Hepatocyte (in vitro differentiated cells): ENCODE data around the gene LHPP. TPM values are rescaled to one million over a fixed set of nuclear protein-coding genes. Genes with fewer than 3 reads are reported as not detected.

ENCODE experiments used
- DNase-seq: peaks from one replicate; pipeline ENCODE4 v3.0.0-alpha.2; 2016; ENCODE audit warnings: low spot score
- H2AFZ ChIP-seq: fragments of 200-600 bp; sonication (generic); 2 replicates; pipeline ENCODE4 v1.6.0; 2016; ENCODE audit warnings: antibody characterized with exemption, mild to moderate bottlenecking
- H3K27ac ChIP-seq: fragments of 200-600 bp; sonication (generic); 2 replicates; pipeline ENCODE4 v1.5.1; 2016; ENCODE audit warnings: mild to moderate bottlenecking
- H3K27me3 ChIP-seq: fragments of 200-600 bp; sonication (generic); 2 replicates; pipeline ENCODE4 v1.6.1; 2016
- H3K36me3 ChIP-seq: fragments of 200-600 bp; sonication (generic); replicated peaks from 2 replicates; pipeline ENCODE4 v1.5.1; 2016; ENCODE audit warnings: low read depth; ENCODE audit not compliant: insufficient read depth
- H3K4me1 ChIP-seq: fragments of 200-600 bp; sonication (generic); 2 replicates; pipeline ENCODE4 v1.5.1; 2016; ENCODE audit warnings: mild to moderate bottlenecking, moderate library complexity; ENCODE audit not compliant: insufficient read depth
- H3K4me2 ChIP-seq: fragments of 200-600 bp; sonication (generic); 2 replicates; pipeline ENCODE4 v1.6.0; 2016
- H3K4me3 ChIP-seq: fragments of 200-600 bp; sonication (generic); 2 replicates; pipeline ENCODE4 v1.5.1; 2016; ENCODE audit warnings: mild to moderate bottlenecking
- H3K79me2 ChIP-seq: fragments of 200-600 bp; sonication (generic); 2 replicates; pipeline ENCODE4 v1.6.0; 2017; ENCODE audit warnings: mild to moderate bottlenecking
- H3K9me2 ChIP-seq: fragments of 200-600 bp; sonication (generic); replicated peaks from 2 replicates; pipeline ENCODE4 v1.6.0; 2017; ENCODE audit warnings: mild to moderate bottlenecking; ENCODE audit not compliant: insufficient read depth
- H3K9me3 ChIP-seq: fragments of 200-600 bp; sonication (generic); 2 replicates; pipeline ENCODE4 v1.5.1; 2016; ENCODE audit warnings: low read depth, mild to moderate bottlenecking
- H4K20me1 ChIP-seq: fragments of 200-600 bp; sonication (generic); 2 replicates; pipeline ENCODE4 v1.6.0; 2016; ENCODE audit warnings: mild to moderate bottlenecking; ENCODE audit not compliant: insufficient read depth, poor library complexity, severe bottlenecking
- EZH2 ChIP-seq: fragments of 200-600 bp; sonication (generic); IDR thresholded peaks from 2 replicates; pipeline ENCODE4 v1.6.1; 2016; ENCODE audit warnings: antibody characterized with exemption, mild to moderate bottlenecking, borderline replicate concordance
- EZH2phosphoT487 ChIP-seq: fragments of 200-600 bp; sonication (generic); IDR thresholded peaks from one replicate; pipeline ENCODE4 v1.6.1; 2018; ENCODE audit warnings: antibody characterized with exemption, mild to moderate bottlenecking, low read depth, moderate library complexity; ENCODE audit not compliant: unreplicated experiment, severe bottlenecking
- WGBS: methylation state at CpG from one replicate; pipeline ENCODE4 v1.1.6; 2016; ENCODE audit warnings: low lambda C conversion rate; ENCODE audit errors: missing lambda C conversion rate; 5-methylcytosine and 5-hydroxymethylcytosine counted together
- polyA plus RNA-seq: library from polyadenylated mRNA; unstranded; fragments of >200 nt; fragmentation: Nextera tagmentation; extraction: Ambion mirVana; gene quantifications from 2 replicates; pipeline ENCODE4 v1.2.1, GENCODE V29; 2016
- total RNA-seq: library from RNA; depleted of rRNA; stranded (reverse); fragments of >200 nt; gene quantifications from 2 replicates; pipeline ENCODE4 v1.2.3, GENCODE V29; 2014
- TF ChIP-seq, protein P1 (sequence below): fragments of 200-600 bp; sonication (generic); IDR thresholded peaks from 2 replicates; pipeline ENCODE4 v1.5.1; 2016; ENCODE audit warnings: antibody characterized with exemption, mild to moderate bottlenecking; ENCODE audit not compliant: poor library complexity

Gene LHPP
- total and polyA plus RNA-seq, 2 experiments from 2014 or later = 29.4 to 30.3 TPM

DNA sequence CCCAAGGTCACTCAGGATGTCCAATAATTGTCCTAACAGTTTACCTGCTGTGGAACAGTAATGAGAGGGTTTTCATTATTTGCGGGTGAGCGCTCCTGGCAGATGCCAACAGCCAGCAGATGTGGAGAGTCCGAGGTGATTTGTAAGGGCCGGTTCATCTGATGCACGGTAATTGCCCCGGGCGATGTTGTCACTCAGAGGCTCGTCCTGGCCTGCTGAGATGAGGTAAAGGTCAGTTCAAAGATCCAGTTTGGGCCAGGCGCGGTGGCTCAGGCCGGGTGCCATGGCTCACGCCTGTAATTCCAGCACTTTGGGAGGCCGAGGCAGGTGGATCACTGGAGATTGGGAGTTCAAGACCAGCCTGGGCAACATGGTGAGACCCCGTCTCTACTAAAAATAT is 16.9 kb downstream of the LHPP start:
- H3K4me2 ChIP-seq = no peak overlapping the region
- H3K9me2 ChIP-seq = no peaks in the 10 kb centered on the region
- no peak overlapping the region for H3K4me3 ChIP-seq
- H3K27me3 ChIP-seq = no peaks in the 10 kb centered on the region
- H4K20me1 ChIP-seq = no peaks in the 10 kb centered on the region
- peaks cover 10% of the 10 kb centered on the region for H3K4me1 ChIP-seq
- 89% methylated on average over 14 of the region's 14 CpGs for WGBS
- no peaks in the 10 kb centered on the region for H3K9me3 ChIP-seq
- DNase-seq = no peak
- no peak overlapping the region for H2AFZ ChIP-seq
- no peak overlapping the region for H3K27ac ChIP-seq
- no peaks in the 10 kb centered on the region for H3K36me3 ChIP-seq
- TF ChIP-seq EZH2 = no peak
- no peak for TF ChIP-seq EZH2phosphoT487
- TF ChIP-seq, protein P1, sequence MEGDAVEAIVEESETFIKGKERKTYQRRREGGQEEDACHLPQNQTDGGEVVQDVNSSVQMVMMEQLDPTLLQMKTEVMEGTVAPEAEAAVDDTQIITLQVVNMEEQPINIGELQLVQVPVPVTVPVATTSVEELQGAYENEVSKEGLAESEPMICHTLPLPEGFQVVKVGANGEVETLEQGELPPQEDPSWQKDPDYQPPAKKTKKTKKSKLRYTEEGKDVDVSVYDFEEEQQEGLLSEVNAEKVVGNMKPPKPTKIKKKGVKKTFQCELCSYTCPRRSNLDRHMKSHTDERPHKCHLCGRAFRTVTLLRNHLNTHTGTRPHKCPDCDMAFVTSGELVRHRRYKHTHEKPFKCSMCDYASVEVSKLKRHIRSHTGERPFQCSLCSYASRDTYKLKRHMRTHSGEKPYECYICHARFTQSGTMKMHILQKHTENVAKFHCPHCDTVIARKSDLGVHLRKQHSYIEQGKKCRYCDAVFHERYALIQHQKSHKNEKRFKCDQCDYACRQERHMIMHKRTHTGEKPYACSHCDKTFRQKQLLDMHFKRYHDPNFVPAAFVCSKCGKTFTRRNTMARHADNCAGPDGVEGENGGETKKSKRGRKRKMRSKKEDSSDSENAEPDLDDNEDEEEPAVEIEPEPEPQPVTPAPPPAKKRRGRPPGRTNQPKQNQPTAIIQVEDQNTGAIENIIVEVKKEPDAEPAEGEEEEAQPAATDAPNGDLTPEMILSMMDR = no peak
- no peaks in the 10 kb centered on the region for H3K79me2 ChIP-seq

DNA sequence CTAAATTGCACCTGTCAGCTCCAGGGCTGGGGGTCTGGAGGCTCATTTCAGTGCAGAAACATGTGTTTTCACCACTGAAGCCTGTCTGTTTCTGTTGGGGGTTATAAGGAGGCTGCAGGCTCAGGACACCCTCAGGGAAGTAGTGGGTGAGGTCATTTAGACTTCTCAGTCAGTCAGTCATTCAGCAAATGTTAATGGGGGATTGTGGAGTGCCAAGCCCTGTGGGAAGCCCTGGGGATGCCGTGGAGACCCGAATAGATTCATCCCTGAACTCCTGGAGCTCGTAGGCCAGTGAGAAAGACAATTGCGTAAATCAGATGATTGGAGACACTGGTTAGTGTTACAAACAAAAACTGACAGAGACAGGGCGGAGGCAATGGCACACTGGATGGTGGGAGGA is 19.2 kb downstream of the LHPP start:
- H3K79me2 ChIP-seq = no peaks in the 10 kb centered on the region
- peaks cover 6% of the 10 kb centered on the region for H3K4me1 ChIP-seq
- no peak overlapping the region for H3K4me3 ChIP-seq
- TF ChIP-seq EZH2 (no peak), EZH2phosphoT487 (no peak)
- TF ChIP-seq, protein P1 = no peak
- DNase-seq = no peak
- no peaks in the 10 kb centered on the region for H3K36me3 ChIP-seq
- no peaks in the 10 kb centered on the region for H4K20me1 ChIP-seq
- no peak overlapping the region for H3K4me2 ChIP-seq
- H3K27ac ChIP-seq = no peak overlapping the region
- no peaks in the 10 kb centered on the region for H3K9me2 ChIP-seq
- whole genome bisulfite sequencing = 62% methylated on average over 5 of the region's 5 CpGs
- no peaks in the 10 kb centered on the region for H3K27me3 ChIP-seq
- no peak overlapping the region for H2AFZ ChIP-seq
- no peaks in the 10 kb centered on the region for H3K9me3 ChIP-seq

DNA sequence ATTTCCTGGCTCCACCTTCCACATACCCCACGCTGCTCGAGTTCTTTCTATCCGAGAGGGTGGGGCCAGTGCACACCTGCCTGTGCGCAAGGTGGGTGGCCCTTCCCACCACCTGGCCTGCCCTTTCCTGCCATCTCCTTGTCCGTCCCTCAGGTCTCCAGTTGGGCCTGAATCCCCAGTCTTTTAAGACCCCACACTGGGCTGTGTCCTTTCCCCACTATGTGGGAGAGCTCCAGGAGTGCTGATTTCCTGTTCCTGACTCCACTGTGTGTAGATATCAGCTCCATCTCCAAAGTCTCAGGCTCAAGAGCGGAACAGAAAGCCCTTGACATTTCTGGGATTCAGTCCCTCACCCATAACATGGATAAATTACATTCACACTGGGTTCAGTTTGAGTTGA is 20.1 kb downstream of the LHPP start:
- WGBS = 97% methylated on average over 6 of the region's 6 CpGs
- no peak overlapping the region for H3K4me3 ChIP-seq
- no peaks in the 10 kb centered on the region for H3K9me2 ChIP-seq
- no peak overlapping the region for H3K27ac ChIP-seq
- no peaks in the 10 kb centered on the region for H3K9me3 ChIP-seq
- TF ChIP-seq EZH2phosphoT487 (no peak), EZH2 (no peak)
- TF ChIP-seq, protein P1 = no peak
- no peaks in the 10 kb centered on the region for H3K27me3 ChIP-seq
- no peaks in the 10 kb centered on the region for H3K36me3 ChIP-seq
- H3K4me2 ChIP-seq = no peak overlapping the region
- DNase-seq = no peak
- no peaks in the 10 kb centered on the region for H4K20me1 ChIP-seq
- H3K4me1 ChIP-seq = peaks cover 1% of the 10 kb centered on the region
- no peaks in the 10 kb centered on the region for H3K79me2 ChIP-seq
- no peak overlapping the region for H2AFZ ChIP-seq
